ENCODE measurements around the gene BBX.
A peak's percentile ranks its signal among the peaks of the same experiment; 100 is the strongest.
"Not testable (repeated sequence)": the region's sequence is repeated elsewhere in the genome, so short reads cannot be mapped to it uniquely, and the experiment has no call there.

The BBX gene

DNA sequence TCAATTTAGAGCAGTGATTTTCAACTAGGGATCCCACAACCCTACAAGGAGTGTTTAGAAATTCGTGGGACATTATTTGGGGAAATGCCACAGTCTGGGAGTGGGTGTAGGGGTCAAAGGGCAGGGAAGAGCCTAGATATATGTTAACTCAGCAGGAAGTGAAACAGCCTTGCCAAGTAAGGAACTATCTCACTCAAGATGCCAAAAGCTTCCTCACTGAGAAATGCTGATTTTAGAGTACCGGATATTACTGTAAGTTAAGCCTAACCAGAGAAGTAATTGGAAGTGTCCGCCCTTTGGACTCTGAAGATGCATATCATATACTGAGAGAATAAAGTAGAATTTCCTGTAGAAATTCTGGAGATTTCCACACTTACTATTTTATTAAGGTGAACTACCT is 158.6 kb downstream of the BBX start:
- no peaks in the 10 kb centered on the region for H3K27me3 ChIP-seq

DNA sequence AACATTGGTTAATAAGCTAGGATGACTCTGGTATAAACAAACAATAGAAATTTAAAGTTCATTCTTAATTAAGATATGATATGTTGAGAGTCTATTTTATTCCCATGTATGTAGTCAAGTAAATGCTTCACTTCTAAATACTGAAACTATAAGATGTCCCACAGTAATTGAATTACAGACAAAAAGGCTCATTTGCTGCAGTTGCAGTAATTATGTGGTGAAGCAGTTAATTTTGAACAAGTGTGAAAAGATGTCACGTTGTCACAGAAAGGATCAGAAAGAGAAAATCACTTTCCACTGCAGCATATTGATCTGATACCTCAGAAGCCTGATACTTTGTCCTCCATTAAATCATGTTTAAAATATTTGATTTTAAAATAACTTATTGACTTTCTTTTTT is 159.8 kb downstream of the BBX start:
- no peak for TF ChIP-seq Cebpa-rat (IDR thresholded peaks at IDR 0.05)
- H3K27me3 ChIP-seq = no peaks in the 10 kb centered on the region

More for the DNA sequence above, 158.6 kb downstream of the BBX start:
- Histone ChIP-seq H3K4me3 (no peak overlapping the region), H3K27ac (peak overlapping the region in 1 of 11 experiments; percentile 14; a peak in 2 of 22 replicates), H4K20me1 (peaks cover 0 to 3% (median 0%) of the 10 kb centered on the region in 11 experiments; a peak in 2 of 22 replicates), H3K9ac (no peak overlapping the region), H3K9me3 (replicated peaks in 1 of 11) (peaks cover 0 to 14% (median 0%) of the 10 kb centered on the region in 11 experiments; a peak in 5 of 22 replicates), H3K4me1 (peaks cover 15 to 52% (median 24%) of the 10 kb centered on the region in 10 experiments), H3K4me2 (peak overlapping the region in 3 of 11 experiments; percentile 47 to 77 (median 51); a peak in 6 of 22 replicates), H3K36me3 (0 out of 22 replicates have a peak, but pooled peaks cover 0 to 8% (median 0%) of the 10 kb centered on the region in 11 experiments)
- no peak for TF ChIP-seq Cebpa-rat (IDR thresholded peaks at IDR 0.05)

DNA sequence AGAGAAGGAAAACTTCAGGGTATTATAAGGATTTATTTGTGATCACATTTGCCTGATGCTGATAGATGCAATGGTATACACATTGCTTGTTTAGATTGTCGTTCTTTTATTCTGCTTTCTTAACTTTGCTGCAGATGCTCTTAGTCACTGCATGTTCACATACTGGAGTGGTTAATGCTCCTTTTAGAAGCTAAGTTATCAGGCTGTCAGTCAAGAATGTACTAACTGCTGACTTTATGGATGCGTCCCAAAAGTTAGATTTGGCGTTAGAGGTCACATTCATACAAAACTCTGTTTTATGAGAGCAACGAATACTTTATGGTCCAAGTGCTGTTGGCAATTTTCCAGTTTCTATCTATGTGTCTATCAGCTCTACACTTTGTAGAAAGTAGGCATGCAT is 160.7 kb downstream of the BBX start:
- H3K4me2 ChIP-seq = no peak overlapping the region
- H3K4me1 ChIP-seq = peaks cover 13 to 49% (median 25%) of the 10 kb centered on the region in 10 experiments
- H4K20me1 ChIP-seq = no peaks in the 10 kb centered on the region; a peak in 1 of 22 replicates
- peaks cover 0 to 14% (median 0%) of the 10 kb centered on the region in 11 experiments; a peak in 5 of 22 replicates for H3K9me3 ChIP-seq (replicated peaks in 1 of 11)
- no peak for TF ChIP-seq Cebpa-rat (IDR thresholded peaks at IDR 0.05)
- H3K27me3 ChIP-seq = no peaks in the 10 kb centered on the region
- no peak overlapping the region for H3K27ac ChIP-seq
- H3K9ac ChIP-seq = no peak overlapping the region
- H3K4me3 ChIP-seq = no peak overlapping the region
- 0 out of 22 replicates have a peak, but pooled peaks cover 0 to 8% (median 0%) of the 10 kb centered on the region in 11 experiments for H3K36me3 ChIP-seq

More for the DNA sequence above, 159.8 kb downstream of the BBX start:
- no peaks in the 10 kb centered on the region; a peak in 1 of 22 replicates for H4K20me1 ChIP-seq
- 0 out of 22 replicates have a peak, but pooled peaks cover 0 to 8% (median 0%) of the 10 kb centered on the region in 11 experiments for H3K36me3 ChIP-seq
- H3K9me3 ChIP-seq (replicated peaks in 1 of 11) = peaks cover 0 to 14% (median 0%) of the 10 kb centered on the region in 11 experiments; a peak in 5 of 22 replicates
- no peak overlapping the region for H3K4me3 ChIP-seq
- no peak overlapping the region for H3K27ac ChIP-seq
- H3K4me2 ChIP-seq = peak overlapping the region in 1 of 11 experiments; percentile 77; a peak in 1 of 22 replicates
- no peak overlapping the region for H3K9ac ChIP-seq
- H3K4me1 ChIP-seq = peaks cover 13 to 49% (median 25%) of the 10 kb centered on the region in 10 experiments

DNA sequence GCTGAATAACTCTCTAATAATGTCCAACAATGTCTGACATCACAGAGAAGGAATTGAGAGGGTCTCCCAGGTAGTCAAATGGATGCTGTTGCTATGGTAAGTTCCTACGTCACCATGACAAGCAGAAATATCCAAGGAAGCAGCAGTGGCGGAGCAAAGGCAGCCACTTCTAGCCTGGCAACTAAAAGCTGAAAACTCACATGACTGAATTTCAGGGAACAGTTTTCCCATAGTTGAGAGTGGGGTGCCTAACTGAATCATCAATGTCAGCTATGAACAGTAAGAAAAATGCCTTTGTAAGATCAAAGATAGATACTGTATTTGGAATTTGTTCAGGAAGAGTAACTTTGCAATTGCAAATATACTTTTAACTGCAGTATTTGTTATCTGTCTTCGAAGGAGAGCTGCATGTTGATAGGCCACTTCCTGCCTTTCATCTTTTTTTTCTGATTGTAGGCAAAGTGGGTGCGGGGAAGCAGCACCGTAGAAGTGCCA is 161.7 kb downstream of the BBX start:
- TF ChIP-seq Cebpa-rat (IDR thresholded peaks at IDR 0.05) = no peak
- peaks cover 13 to 49% (median 25%) of the 10 kb centered on the region in 10 experiments for H3K4me1 ChIP-seq
- H3K9me3 ChIP-seq (replicated peaks in 1 of 11) = peaks cover 0 to 14% (median 0%) of the 10 kb centered on the region in 11 experiments; a peak in 5 of 22 replicates
- H4K20me1 ChIP-seq = no peaks in the 10 kb centered on the region; a peak in 1 of 22 replicates
- no peak overlapping the region for H3K4me3 ChIP-seq
- 0 out of 22 replicates have a peak, but pooled peaks cover 0 to 8% (median 0%) of the 10 kb centered on the region in 11 experiments for H3K36me3 ChIP-seq
- no peak overlapping the region for H3K9ac ChIP-seq
- H3K27ac ChIP-seq = no peak overlapping the region
- peak overlapping the region; percentile 23 to 70 (median 45) for H3K4me2 ChIP-seq
- no peaks in the 10 kb centered on the region for H3K27me3 ChIP-seq

DNA sequence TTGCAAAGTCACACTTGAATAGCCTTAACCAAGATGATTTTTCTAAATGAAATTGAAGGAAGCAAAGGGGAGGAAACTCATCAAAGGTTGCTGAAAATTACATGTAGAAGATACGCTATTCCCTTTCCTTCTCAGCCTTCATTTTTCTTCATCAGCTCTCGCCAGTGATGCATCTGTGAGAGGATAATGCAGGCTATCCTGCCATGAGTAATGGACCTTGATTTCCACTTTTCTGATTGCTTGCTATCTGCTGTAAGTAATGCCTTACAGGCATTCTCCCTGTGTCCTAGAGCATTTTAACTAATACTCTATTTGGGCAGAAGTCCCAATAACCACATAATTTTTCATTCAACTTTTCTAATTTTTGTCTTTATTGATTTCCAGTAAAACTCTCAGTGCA is 162.6 kb downstream of the BBX start:
- no peak overlapping the region for H3K27ac ChIP-seq
- H3K4me1 ChIP-seq = peaks cover 13 to 40% (median 25%) of the 10 kb centered on the region in 10 experiments
- peak overlapping the region; percentile 23 to 70 (median 45); a peak in 19 of 22 replicates for H3K4me2 ChIP-seq
- H3K9ac ChIP-seq = no peak overlapping the region
- no peak overlapping the region for H3K4me3 ChIP-seq
- H4K20me1 ChIP-seq = peaks cover 0 to 6% (median 0%) of the 10 kb centered on the region in 11 experiments; a peak in 2 of 22 replicates
- H3K9me3 ChIP-seq (replicated peaks in 1 of 11) = peaks cover 0 to 10% (median 0%) of the 10 kb centered on the region in 11 experiments; a peak in 5 of 22 replicates
- no peaks in the 10 kb centered on the region for H3K36me3 ChIP-seq
- no peaks in the 10 kb centered on the region for H3K27me3 ChIP-seq
- no peak for TF ChIP-seq Cebpa-rat (IDR thresholded peaks at IDR 0.05)

DNA sequence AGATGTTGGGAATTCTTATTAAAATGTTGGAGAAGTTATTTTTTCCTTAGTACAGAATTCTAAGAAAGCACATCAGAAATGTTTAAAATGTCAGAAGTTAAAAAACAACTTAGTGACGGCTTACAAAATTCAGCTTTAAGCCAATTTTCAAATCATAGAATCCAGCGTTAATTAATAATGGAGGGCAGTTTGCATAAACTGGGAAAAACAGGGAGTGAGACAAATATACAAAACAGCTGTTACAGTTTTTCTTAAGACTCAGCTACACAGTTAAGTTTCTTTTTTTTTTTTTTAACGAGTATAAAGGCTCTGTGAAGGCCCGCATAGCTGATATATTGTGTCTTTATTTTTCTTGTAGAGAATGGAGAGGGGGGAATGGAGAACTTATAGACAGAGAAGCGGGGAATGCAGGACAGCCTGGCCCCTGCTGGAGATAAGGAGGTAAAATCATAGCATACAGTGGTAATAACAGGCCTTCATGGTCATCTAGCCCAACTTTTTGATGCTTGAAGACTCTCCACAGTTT is 164.4 kb downstream of the BBX start:
- TF ChIP-seq Cebpa-rat (IDR thresholded peaks at IDR 0.05) = no peak
- no peak overlapping the region for H3K4me2 ChIP-seq

DNA sequence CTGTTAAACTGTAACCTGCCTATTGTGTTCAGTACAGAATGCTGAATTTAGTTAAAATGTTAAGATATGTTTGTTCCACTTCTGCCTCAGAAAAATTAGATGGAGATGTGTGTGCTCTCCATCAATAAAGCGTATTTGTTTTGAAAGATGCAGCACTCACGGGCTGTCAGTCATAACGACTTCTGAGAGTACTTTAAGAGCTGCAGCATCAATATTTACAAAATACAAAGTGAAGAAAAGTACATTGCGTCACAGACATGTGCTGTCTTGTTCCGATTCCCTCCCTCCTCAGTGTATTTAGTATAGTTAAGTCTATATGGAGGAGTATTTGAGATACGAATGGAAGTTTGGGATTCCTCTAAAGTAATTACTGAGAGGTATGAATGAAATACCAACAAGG is 166.6 kb downstream of the BBX start:
- no peaks in the 10 kb centered on the region for H3K9me3 ChIP-seq (replicated peaks in 1 of 11)
- H3K4me3 ChIP-seq = no peak overlapping the region
- no peak overlapping the region for H3K4me2 ChIP-seq
- no peak overlapping the region for H3K9ac ChIP-seq
- H3K4me1 ChIP-seq = peaks cover 12 to 23% (median 16%) of the 10 kb centered on the region in 10 experiments
- no peak for TF ChIP-seq Cebpa-rat (IDR thresholded peaks at IDR 0.05)
- H4K20me1 ChIP-seq = peaks cover 0 to 6% (median 0%) of the 10 kb centered on the region in 11 experiments; a peak in 3 of 22 replicates
- no peak overlapping the region for H3K27ac ChIP-seq
- no peaks in the 10 kb centered on the region for H3K27me3 ChIP-seq
- no peaks in the 10 kb centered on the region for H3K36me3 ChIP-seq

More for the DNA sequence above, 164.4 kb downstream of the BBX start:
- Histone ChIP-seq H3K36me3 (no peaks in the 10 kb centered on the region), H4K20me1 (peaks cover 0 to 6% (median 0%) of the 10 kb centered on the region in 11 experiments; a peak in 3 of 22 replicates), H3K4me3 (no peak overlapping the region), H3K4me1 (peaks cover 13 to 28% (median 20%) of the 10 kb centered on the region in 10 experiments), H3K9ac (no peak overlapping the region), H3K27ac (no peak overlapping the region), H3K9me3 (replicated peaks in 1 of 11) (no peaks in the 10 kb centered on the region), H3K27me3 (no peaks in the 10 kb centered on the region)

DNA sequence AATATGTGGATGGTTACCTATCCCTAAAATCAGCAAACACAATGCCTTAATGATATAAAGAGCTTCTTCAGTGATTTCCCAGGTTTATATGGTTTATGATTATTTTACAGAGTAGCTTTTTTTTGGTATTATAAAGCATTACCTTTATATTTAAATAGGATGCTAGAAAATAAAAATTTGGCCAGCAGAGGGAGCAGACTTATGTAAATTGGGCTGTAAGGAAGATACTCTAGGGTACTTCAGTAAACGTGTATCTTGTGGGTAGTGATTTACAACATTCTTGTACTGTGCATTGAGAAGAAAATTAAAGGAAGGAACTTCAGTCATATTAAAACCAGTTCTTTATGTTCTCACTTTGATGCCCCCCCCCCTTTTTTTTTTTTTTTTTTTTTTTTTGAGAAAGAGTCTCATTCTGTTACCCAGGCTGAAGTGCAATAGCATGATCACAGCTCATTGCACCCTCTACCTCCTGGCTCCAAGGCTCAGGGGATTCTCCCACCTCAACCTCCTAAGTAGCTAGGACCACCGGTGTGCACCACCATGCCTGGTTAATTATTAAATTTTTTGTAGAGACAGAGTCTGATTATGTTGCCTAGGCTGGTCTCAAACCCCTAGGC is 167.9 kb downstream of the BBX start:
- TF ChIP-seq Cebpa-rat (IDR thresholded peaks at IDR 0.05) = no peak
- no peak overlapping the region for H3K4me2 ChIP-seq
- no peaks in the 10 kb centered on the region for H3K36me3 ChIP-seq
- peaks cover 0 to 6% (median 0%) of the 10 kb centered on the region in 11 experiments; a peak in 2 of 22 replicates for H4K20me1 ChIP-seq
- H3K27ac ChIP-seq = no peak overlapping the region
- no peak overlapping the region for H3K9ac ChIP-seq
- no peaks in the 10 kb centered on the region for H3K27me3 ChIP-seq
- H3K4me1 ChIP-seq = peaks cover 0 to 10% (median 3%) of the 10 kb centered on the region in 10 experiments; a peak in 14 of 20 replicates
- no peaks in the 10 kb centered on the region for H3K9me3 ChIP-seq (replicated peaks in 1 of 11)
- H3K4me3 ChIP-seq = no peak overlapping the region

DNA sequence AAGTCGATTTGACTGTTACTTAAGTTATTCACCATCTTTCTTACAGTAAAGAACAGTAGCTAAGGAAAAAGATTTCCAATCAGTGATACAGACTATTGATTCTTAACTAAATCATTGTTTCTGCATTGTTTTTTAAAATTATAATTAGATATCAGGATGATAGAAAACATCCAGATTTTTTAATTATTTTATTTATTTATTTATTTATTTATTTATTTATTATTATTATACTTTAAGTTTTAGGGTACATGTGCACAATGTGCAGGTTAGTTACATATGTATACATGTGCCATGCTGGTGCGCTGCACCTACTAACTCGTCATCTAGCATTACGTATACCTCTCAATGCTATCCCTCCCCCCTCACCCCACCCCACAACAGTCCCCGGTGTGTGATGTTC is 169.2 kb downstream of the BBX start:
- not testable (repeated sequence) for H4K20me1 ChIP-seq; H3K36me3 ChIP-seq; H3K4me1 ChIP-seq; H3K4me2 ChIP-seq; H3K27ac ChIP-seq; H3K27me3 ChIP-seq; H3K9me3 ChIP-seq (replicated peaks in 1 of 11); H3K9ac ChIP-seq; H3K4me3 ChIP-seq

DNA sequence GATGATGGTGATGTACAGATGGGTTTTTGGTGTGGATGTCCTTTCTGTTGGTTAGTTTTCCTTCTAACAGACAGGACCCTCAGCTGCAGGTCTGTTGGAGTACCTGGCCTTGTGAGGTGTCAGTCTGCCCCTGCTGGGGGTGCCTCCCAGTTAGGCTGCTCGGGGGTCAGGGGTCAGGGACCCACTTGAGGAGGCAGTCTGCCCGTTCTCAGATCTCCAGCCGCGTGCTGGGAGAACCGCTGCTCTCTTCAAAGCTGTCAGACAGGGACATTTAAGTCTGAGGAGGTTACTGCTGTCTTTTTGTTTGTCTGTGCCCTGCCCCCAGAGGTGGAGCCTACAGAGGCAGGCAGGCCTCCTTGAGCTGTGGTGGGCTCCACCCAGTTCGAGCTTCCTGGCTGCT is 174.6 kb downstream of the BBX start:
- Histone ChIP-seq H3K4me3 (peak overlapping the region in 9 of 10 experiments; percentile 37 to 62 (median 53); a peak in 15 of 20 replicates), H3K27ac (peak overlapping the region in 2 of 11 experiments; percentile 52 to 65; a peak in 3 of 22 replicates), H3K9ac (peak overlapping the region in 2 of 11 experiments; percentile 38 to 61; a peak in 4 of 22 replicates), H3K4me2 (peak overlapping the region in 6 of 11 experiments; percentile 5 to 48 (median 28); a peak in 5 of 22 replicates)
- H3K36me3 ChIP-seq; H3K27me3 ChIP-seq; H3K4me1 ChIP-seq; H3K9me3 ChIP-seq (replicated peaks in 1 of 11); H4K20me1 ChIP-seq: not testable (repeated sequence)

DNA sequence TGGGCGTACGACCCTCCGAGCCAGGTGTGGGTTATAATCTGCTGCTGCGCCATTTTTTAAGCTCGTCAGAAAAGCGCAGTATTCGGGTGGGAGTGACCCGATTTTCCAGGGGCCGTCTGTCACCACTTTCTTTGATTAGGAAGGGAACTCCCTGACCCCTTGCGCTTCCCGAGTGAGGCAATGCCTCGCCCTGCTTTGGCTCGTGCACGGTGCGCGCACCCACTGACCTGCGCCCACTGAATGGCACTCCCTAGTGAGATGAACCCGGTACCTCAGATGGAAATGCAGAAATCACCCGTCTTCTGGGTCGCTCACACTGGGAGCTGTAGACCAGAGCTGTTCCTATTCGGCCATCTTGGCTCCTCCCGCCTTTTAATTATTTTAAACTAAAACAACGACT is 175.1 kb downstream of the BBX start:
- not testable (repeated sequence) for H3K36me3 ChIP-seq; H3K27me3 ChIP-seq; H4K20me1 ChIP-seq; H3K9me3 ChIP-seq (replicated peaks in 1 of 11); H3K4me1 ChIP-seq
- Histone ChIP-seq H3K9ac (peak overlapping the region in 9 of 11 experiments; percentile 27 to 61 (median 43); a peak in 12 of 22 replicates), H3K27ac (peak overlapping the region in 7 of 11 experiments; percentile 20 to 65 (median 47); a peak in 10 of 22 replicates), H3K4me3 (peak overlapping the region; percentile 37 to 62 (median 53)), H3K4me2 (peak overlapping the region in 9 of 11 experiments; percentile 5 to 48 (median 25); a peak in 10 of 22 replicates)

Measured in BLaER1 treated with 17β-estradiol and CSF1 and Interleukin-3, amounts not matched to agents 10 nM and 100 nM (cell line).